KG1 (cell line): ENCODE measurements around the gene UNC79.
"Not testable (repeated sequence)": the region's sequence is repeated elsewhere in the genome, so short reads cannot be mapped to it uniquely, and the experiment has no call there.

Experiments
- DNase-seq: peaks from one replicate; lab custom pipeline; 2025; lab: John Stamatoyannopoulos, UW

Gene UNC79

GRCh38 chr14:93430315-93431035 lies at the start of gene UNC79:
UNC79 (plus strand) TSS chr14:93430939; CDS start chr14:93431030, 91 bp downstream.
- no peak for DNase-seq

GRCh38 chr14:93381644-93382043 lies 49.1 kb upstream of the UNC79 start:
- no peak for DNase-seq

- DNase-seq, result not testable (repeated sequence)
Observed at GRCh38 chr14:93384256-93384655, 46.5 kb upstream of the UNC79 start.

- peak; percentile 48 for DNase-seq
Observed at GRCh38 chr14:93395231-93395630, 35.5 kb upstream of the UNC79 start.

GRCh38 chr14:93396456-93396855 lies 34.3 kb upstream of the UNC79 start:
- no peak for DNase-seq

- DNase-seq, result no peak
Observed at GRCh38 chr14:93398491-93398890, 32.2 kb upstream of the UNC79 start.

- DNase-seq, result no peak
Observed at GRCh38 chr14:93402951-93403350, 27.8 kb upstream of the UNC79 start.

- no peak for DNase-seq
Observed at GRCh38 chr14:93410021-93410420, 20.7 kb upstream of the UNC79 start.

- no peak for DNase-seq
Observed at GRCh38 chr14:93410893-93411292, 19.8 kb upstream of the UNC79 start.

GRCh38 chr14:93425136-93425535 lies 5.6 kb upstream of the UNC79 start:
- not testable (repeated sequence) for DNase-seq

GRCh38 chr14:93426750-93427149 lies 4.0 kb upstream of the UNC79 start:
- no peak for DNase-seq

- no peak for DNase-seq
Observed at GRCh38 chr14:93431036-93431670, 414 bp downstream of the UNC79 start.

GRCh38 chr14:93454224-93454623 lies 23.5 kb downstream of the UNC79 start:
- no peak for DNase-seq

GRCh38 chr14:93456356-93456755 lies 25.6 kb downstream of the UNC79 start:
- DNase-seq, result no peak

- no peak for DNase-seq
Observed at GRCh38 chr14:93458234-93458633, 27.5 kb downstream of the UNC79 start.

GRCh38 chr14:93462479-93462878 lies 31.7 kb downstream of the UNC79 start:
- no peak for DNase-seq

GRCh38 chr14:93464271-93464670 lies 33.5 kb downstream of the UNC79 start:
- DNase-seq, result no peak

- no peak for DNase-seq
Observed at GRCh38 chr14:93475471-93475870, 44.7 kb downstream of the UNC79 start.

- no peak for DNase-seq
Observed at GRCh38 chr14:93476305-93476704, 45.6 kb downstream of the UNC79 start.

- not testable (repeated sequence) for DNase-seq
Observed at GRCh38 chr14:93479074-93479473, 48.3 kb downstream of the UNC79 start.

GRCh38 chr14:93480867-93481266 lies 50.1 kb downstream of the UNC79 start:
- DNase-seq, result no peak

GRCh38 chr14:93481758-93482157 lies 51.0 kb downstream of the UNC79 start:
- DNase-seq, result no peak

GRCh38 chr14:93490001-93490400 lies 59.3 kb downstream of the UNC79 start:
- DNase-seq, result no peak

- no peak for DNase-seq
Observed at GRCh38 chr14:93493054-93493453, 62.3 kb downstream of the UNC79 start.
